ENCODE measurements around the gene ZNF346.

DNA sequence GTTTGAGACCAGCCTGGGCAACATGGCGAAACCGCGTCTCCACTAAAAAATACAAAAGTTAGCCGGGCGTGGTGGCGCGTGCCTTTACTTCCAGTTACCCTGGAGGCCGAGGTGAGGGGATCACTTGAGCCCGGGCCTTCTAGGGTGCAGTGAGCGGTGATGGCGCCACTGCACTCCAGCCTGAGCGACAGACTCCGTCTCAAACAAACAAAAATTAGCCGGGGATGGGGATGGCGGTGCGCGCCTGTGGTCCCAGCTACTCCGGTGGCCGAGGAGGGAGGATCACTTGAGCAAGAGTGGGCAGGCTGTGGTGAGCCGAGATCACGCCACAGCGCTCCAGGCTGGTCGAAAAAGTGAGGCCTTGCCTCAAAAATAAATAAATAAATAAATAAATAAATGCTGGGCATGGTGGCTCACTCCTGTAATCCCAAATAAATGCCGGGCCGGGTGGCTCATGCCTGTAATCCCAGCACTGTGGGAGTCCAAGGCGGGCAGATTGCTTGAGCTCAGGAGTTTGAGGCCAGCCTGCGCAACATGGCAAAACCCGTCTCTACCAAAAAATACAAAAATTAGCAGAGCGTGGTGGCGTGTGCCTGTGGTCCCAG lies 95.0 kb downstream of the ZNF346 start:
- TF ChIP-seq, protein P1, sequence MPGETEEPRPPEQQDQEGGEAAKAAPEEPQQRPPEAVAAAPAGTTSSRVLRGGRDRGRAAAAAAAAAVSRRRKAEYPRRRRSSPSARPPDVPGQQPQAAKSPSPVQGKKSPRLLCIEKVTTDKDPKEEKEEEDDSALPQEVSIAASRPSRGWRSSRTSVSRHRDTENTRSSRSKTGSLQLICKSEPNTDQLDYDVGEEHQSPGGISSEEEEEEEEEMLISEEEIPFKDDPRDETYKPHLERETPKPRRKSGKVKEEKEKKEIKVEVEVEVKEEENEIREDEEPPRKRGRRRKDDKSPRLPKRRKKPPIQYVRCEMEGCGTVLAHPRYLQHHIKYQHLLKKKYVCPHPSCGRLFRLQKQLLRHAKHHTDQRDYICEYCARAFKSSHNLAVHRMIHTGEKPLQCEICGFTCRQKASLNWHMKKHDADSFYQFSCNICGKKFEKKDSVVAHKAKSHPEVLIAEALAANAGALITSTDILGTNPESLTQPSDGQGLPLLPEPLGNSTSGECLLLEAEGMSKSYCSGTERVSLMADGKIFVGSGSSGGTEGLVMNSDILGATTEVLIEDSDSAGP (CRISPR knock-in tag; IDR thresholded peaks at IDR 0.05; ENCODE audit: borderline replicate concordance) = no peak
- TF ChIP-seq, protein P2, sequence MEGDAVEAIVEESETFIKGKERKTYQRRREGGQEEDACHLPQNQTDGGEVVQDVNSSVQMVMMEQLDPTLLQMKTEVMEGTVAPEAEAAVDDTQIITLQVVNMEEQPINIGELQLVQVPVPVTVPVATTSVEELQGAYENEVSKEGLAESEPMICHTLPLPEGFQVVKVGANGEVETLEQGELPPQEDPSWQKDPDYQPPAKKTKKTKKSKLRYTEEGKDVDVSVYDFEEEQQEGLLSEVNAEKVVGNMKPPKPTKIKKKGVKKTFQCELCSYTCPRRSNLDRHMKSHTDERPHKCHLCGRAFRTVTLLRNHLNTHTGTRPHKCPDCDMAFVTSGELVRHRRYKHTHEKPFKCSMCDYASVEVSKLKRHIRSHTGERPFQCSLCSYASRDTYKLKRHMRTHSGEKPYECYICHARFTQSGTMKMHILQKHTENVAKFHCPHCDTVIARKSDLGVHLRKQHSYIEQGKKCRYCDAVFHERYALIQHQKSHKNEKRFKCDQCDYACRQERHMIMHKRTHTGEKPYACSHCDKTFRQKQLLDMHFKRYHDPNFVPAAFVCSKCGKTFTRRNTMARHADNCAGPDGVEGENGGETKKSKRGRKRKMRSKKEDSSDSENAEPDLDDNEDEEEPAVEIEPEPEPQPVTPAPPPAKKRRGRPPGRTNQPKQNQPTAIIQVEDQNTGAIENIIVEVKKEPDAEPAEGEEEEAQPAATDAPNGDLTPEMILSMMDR (CRISPR knock-in tag; IDR thresholded peaks at IDR 0.05) = no peak
- TF ChIP-seq ISL2 (CRISPR knock-in tag; IDR thresholded peaks at IDR 0.05) (no peak), POLR2A (IDR thresholded peaks at IDR 0.05; ENCODE audit: insufficient read depth in 1 of 2, low read depth in 2 of 2, low read length in 2 of 2) (no peak), YY1 (IDR thresholded peaks at IDR 0.05; ENCODE audit: insufficient read depth, insufficient replicate concordance, low read depth, low read length) (no peak), ZNF10 (CRISPR knock-in tag; IDR thresholded peaks at IDR 0.05; ENCODE audit: borderline replicate concordance, low read depth) (no peak), KDM1A (CRISPR knock-in tag; IDR thresholded peaks at IDR 0.05) (no peak)
- TF ChIP-seq, protein P3, sequence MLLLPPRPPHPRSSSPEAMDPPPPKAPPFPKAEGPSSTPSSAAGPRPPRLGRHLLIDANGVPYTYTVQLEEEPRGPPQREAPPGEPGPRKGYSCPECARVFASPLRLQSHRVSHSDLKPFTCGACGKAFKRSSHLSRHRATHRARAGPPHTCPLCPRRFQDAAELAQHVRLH (CRISPR knock-in tag; IDR thresholded peaks at IDR 0.05; ENCODE audit: borderline replicate concordance, low read depth) = no peak
- TF ChIP-seq, protein P4, sequence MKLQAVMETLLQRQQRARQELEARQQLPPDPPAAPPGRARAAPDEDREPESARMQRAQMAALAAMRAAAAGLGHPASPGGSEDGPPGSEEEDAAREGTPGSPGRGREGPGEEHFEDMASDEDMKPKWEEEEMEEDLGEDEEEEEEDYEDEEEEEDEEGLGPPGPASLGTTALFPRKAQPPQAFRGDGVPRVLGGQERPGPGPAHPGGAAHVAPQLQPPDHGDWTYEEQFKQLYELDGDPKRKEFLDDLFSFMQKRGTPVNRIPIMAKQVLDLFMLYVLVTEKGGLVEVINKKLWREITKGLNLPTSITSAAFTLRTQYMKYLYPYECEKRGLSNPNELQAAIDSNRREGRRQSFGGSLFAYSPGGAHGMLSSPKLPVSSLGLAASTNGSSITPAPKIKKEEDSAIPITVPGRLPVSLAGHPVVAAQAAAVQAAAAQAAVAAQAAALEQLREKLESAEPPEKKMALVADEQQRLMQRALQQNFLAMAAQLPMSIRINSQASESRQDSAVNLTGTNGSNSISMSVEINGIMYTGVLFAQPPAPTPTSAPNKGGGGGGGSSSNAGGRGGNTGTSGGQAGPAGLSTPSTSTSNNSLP (IDR thresholded peaks at IDR 0.05; ENCODE audit: low read depth, low read length) = no peak
- TF ChIP-seq, protein P5, sequence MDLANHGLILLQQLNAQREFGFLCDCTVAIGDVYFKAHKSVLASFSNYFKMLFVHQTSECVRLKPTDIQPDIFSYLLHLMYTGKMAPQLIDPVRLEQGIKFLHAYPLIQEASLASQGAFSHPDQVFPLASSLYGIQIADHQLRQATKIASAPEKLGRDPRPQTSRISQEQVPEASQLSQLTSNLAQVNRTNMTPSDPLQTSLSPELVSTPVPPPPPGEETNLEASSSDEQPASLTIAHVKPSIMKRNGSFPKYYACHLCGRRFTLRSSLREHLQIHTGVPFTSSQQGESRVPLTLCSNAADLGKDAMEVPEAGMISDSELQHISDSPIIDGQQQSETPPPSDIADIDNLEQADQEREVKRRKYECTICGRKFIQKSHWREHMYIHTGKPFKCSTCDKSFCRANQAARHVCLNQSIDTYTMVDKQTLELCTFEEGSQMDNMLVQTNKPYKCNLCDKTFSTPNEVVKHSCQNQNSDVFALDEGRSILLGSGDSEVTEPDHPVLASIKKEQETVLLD (CRISPR knock-in tag; IDR thresholded peaks at IDR 0.05; ENCODE audit: low read depth) = no peak
